Effector CD8-positive, alpha-beta T cell (primary cell): ENCODE results near the gene CRIP3.
A peak's percentile ranks its signal among the peaks of the same experiment; 100 is the strongest.

ENCODE experiments used
- DNase-seq: peaks from one replicate; lab custom pipeline; 2025; lab: John Stamatoyannopoulos, UW

The CRIP3 gene

DNA sequence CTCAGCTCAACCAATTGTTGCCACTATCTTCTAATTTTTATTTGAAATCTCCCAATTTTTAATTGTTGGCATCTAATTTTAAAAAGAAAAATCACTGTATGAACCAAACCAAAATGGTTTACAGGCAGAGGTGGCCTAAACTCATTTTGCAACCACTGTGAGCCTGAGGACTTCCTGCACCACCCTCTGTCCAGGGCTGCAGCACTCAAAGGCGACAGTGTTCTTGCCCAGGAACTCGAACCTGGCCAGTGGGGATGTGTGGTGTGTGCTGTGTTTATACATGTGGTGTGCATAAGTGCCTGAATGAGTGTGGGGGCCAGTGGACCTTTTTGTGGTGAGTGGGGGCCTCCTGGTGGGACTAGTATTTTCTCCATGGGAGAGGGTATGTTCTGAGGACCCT lies 34.9 kb downstream of the CRIP3 start:
- DNase-seq: no peak

GRCh38 chr6:43271944-43272343 lies 36.7 kb downstream of the CRIP3 start:
- DNase-seq: no peak

DNA sequence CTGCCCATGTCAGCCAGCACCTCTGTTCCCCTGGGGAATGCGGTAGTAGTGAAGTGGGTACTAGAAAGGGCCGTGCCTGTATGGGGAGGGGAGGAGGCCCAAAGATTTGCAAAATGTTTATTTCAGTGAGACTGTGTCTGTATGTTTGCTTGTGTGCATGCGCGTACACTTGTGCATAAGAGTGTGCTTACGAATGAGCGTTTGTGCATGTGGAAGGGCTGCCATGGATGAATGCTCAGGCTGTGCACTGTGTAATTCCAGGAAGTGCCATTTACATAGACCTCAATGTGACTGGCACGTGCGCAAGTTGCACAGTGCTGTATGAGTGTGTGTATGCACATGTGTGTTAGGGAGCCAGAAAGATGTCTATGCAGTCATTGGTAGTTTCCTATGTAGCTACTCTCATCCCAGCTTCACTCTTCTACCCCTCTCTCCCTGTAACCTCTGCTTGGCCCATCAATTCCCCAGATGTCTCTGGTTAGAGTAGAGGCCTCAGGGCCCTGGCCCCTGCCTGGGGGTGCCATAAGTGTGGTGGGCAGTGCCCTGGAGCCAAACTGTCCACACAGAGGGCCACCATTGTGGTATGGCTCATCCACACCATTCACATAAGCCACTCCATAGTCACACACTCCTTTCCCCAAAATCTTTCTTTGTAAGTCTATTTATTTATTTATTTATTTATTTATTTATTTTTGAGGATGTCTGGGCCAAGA lies 37.4 kb downstream of the CRIP3 start:
- DNase-seq: no peak

- DNase-seq: peak; percentile 20
These were observed 39.2 kb downstream of the CRIP3 start for GRCh38 chr6:43269273-43270007.

GRCh38 chr6:43268782-43269272 lies 39.8 kb downstream of the CRIP3 start:
- no peak for DNase-seq

DNA sequence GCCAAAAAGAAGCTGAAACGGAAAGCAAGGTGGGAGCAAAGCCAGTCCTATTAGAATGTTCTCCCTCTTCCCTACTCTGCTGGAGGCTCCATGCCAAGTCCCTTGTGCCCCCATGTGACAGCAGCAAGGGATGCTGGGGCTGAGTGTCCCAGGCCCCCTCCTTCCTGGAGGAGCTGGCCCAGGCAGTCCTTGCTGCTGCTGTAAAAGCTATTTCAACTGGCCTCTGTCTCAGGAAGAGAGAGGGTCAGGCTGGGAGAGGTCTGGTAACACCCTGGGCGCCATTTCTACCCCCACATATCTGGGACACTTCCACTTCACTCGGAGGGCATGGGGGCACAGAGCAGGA lies 40.3 kb downstream of the CRIP3 start:
- no peak for DNase-seq

DNA sequence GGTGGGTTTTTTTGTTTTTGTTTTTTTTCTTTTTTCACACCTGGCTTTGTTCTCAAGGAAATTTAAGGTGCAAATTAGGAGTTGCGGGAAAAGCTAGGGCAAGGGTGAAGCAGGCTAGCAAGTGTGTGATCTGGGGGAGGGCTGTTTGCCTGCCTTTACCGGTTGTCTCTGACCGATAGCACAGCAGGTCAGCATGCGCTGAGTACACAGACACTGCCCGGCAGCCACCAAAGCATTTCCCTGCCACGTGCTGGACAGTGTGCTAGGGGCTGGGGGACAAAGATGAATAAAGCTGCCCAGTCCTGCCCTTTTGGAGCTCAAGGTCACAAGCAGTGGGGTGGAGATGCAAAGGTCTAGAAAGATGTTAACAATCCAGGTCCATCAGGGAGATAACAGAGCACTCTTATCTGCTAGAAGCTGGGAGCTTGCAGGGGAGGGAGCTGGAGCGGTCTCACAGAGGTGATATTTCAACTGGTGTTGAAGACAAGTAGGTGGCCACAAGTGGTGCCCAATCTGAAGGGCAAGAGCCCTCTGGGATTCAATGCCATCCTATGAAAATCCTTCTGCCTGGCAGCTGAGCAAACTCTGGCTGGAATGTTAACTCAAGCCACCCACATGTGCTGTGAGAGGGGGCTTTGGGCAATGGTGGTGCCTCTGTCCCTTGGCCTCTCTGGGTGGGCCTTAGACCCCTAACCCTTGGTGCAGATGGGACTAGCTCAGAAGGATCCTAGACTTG lies 40.8 kb downstream of the CRIP3 start:
- no peak for DNase-seq

DNA sequence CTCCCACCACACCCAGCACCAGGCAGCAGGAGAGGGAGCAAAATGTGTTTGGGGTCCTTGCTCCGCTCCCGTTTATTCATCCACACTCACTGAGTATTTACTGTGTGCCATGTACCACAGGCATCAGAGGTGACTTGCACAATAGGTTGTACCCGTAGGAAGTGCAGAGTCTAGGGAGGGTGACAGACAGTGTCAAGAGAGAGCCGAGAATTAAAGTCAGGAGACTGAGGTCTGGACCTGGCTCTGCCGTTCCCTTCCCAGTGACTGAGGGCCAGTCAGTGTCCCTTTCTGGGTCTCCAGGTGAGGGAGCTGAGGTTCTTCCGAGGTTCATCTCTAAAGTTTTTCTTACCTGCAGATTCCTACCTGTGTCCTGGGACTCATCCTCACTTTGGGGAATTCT lies 43.1 kb downstream of the CRIP3 start:
- no peak for DNase-seq

GRCh38 chr6:43264599-43265145 lies 44.0 kb downstream of the CRIP3 start:
- no peak for DNase-seq

GRCh38 chr6:43263314-43264178 lies 45.1 kb downstream of the CRIP3 start:
- peak; percentile 46 for DNase-seq

DNA sequence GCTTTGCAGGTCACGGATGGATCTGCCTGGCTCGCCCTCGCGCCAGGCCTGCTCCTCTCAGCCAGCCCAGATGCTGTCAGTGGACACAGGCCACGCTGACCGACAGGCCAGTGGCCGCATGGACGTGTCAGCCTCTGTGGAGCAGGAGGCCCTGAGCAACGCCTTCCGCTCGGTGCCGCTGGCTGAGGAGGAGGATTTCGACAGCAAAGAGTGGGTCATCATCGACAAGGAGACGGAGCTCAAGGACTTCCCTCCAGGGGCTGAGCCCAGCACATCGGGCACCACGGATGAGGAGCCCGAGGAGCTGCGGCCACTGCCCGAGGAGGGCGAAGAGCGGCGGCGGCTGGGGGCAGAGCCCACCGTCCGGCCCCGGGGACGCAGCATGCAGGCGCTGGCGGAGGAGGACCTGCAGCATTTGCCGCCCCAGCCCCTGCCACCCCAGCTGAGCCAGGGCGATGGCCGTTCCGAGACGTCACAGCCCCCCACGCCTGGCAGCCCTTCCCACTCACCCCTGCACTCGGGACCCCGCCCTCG lies 45.8 kb downstream of the CRIP3 start:
- DNase-seq: no peak

GRCh38 chr6:43262000-43262779 lies 46.4 kb downstream of the CRIP3 start:
- no peak for DNase-seq

GRCh38 chr6:43261198-43261597 lies 47.4 kb downstream of the CRIP3 start:
- DNase-seq: no peak

GRCh38 chr6:43260791-43261190 lies 47.8 kb downstream of the CRIP3 start:
- no peak for DNase-seq

- DNase-seq: no peak
These were observed 49.6 kb downstream of the CRIP3 start for GRCh38 chr6:43258807-43259686.

DNA sequence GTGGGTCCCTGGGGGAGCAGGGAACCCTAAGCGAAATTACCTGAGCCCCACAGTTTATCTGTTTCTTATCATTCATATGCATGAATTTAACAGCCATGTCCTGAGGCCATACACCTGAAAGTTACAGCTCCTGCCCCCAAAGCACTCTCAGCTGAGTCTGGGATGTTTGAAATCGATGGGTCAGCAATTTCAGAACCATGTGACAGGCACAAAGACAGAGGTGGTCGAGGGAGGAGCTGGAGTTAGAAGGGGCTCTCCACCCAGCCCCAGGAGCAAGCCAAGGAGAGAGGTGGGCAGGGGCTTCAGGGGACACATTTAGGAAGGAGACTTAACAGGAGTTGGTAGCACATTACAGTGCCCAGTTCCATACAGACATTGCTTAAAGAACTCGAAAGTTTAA lies 50.4 kb downstream of the CRIP3 start:
- DNase-seq: no peak

DNA sequence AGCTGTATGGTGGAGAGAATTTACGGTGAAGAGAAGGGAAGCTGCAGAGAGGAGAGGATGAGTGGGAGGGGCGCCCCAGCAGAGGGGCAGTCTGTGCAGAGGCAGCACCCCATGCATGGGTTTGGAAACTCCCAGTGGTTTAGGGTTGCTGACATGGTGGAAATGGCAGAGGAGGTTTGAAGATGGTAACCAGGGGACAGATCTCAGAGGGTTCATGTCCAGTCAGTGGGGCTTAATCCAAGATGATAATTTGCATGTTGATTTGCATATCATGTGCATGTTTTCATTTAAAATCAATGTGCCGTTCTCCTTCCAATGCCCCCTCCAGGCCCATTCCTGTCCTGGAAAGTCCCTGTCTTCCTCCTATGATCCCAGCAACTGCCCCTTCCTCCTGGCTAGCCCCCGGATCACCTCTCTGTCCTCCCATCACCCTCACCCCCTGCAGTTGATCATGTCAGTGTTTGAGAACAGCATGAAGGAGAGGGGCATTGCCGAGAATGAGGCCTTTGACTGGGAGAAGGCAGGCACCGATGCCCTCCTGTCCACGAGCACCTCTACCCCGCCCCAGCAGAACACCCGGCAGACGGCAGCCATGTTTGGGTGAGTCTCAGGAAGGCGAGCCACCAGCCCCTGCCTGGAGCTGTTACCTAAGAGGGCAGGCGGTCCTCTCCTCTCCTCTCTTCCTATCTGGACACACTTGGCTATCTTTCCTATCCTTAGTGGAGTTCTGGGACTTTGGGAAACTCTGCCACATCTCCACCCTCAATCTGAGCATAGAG lies 51.1 kb downstream of the CRIP3 start:
- DNase-seq: no peak

- DNase-seq: no peak
These were observed 51.8 kb downstream of the CRIP3 start for GRCh38 chr6:43256670-43257366.
